ENCODE measurements around the gene RNF112. TPM values are rescaled to one million over a fixed set of nuclear protein-coding genes. Genes with fewer than 3 reads are reported as not detected.

The RNF112 gene
- total RNA-seq, 4 donors from 2014 or later, result 0.83 to 3.5 (median 2.2) TPM

GRCh38 chr17:19369846-19370492 is 41.1 kb upstream of the RNF112 start:
- 83 to 85% methylated on average over 12 of the region's 12 CpGs for WGBS, 2 donors
- H3K27ac ChIP-seq, result peak overlapping the region in 1 of 3 donors; percentile 48
- H3K36me3 ChIP-seq, result no peaks in the 10 kb centered on the region
- H3K9me3 ChIP-seq, result no peaks in the 10 kb centered on the region
- intact Hi-C loops (cut with DNase I), result loop anchor here (10.0 kb wide), 1 partner anchor 395 kb away; no protein-coding TSS in a partner anchor
- peaks cover 0 to 3% of the 10 kb centered on the region in 2 donors for H3K4me1 ChIP-seq
- H3K27me3 ChIP-seq, result no peaks in the 10 kb centered on the region
- peak in 1 of 2 donors; percentile 30 for DNase-seq
- no peak overlapping the region for H3K4me3 ChIP-seq (replicated peaks in 1 of 3)
- TF ChIP-seq CTCF (IDR thresholded peaks at IDR 0.05) (no peak), POLR2A (IDR thresholded peaks at IDR 0.05) (no peak)

GRCh38 chr17:19370493-19370960 is 40.5 kb upstream of the RNF112 start:
- intact Hi-C loops (cut with DNase I), result no loop called here
- Histone ChIP-seq H3K9me3 (no peaks in the 10 kb centered on the region), H3K4me3 (replicated peaks in 1 of 3) (no peak overlapping the region), H3K4me1 (peaks cover 0 to 3% of the 10 kb centered on the region in 2 donors), H3K27ac (no peak overlapping the region), H3K27me3 (no peaks in the 10 kb centered on the region), H3K36me3 (no peaks in the 10 kb centered on the region)
- peak in 1 of 2 donors; percentile 34 for DNase-seq
- TF ChIP-seq POLR2A (IDR thresholded peaks at IDR 0.05), result no peak
- 68% methylated on average over 5 of the region's 7 CpGs; no CpG with 5 or more reads in 1 of the 2 donors for WGBS, 2 donors

- Histone ChIP-seq H3K27ac (no peak overlapping the region), H3K4me3 (replicated peaks in 1 of 3) (no peak overlapping the region), H3K9me3 (no peaks in the 10 kb centered on the region), H3K36me3 (no peaks in the 10 kb centered on the region), H3K4me1 (peaks cover 0 to 3% of the 10 kb centered on the region in 2 donors), H3K27me3 (no peaks in the 10 kb centered on the region)
- intact Hi-C loops (cut with DNase I), result no loop called here
- DNase-seq, result no peak
- TF ChIP-seq CTCF (IDR thresholded peaks at IDR 0.05) (no peak), POLR2A (IDR thresholded peaks at IDR 0.05) (no peak)
- WGBS, 2 donors, result 89 to 94% methylated on average over 6 to 7 of the region's 7 CpGs
These were observed 39.6 kb upstream of the RNF112 start for GRCh38 chr17:19371259-19372010.

GRCh38 chr17:19372011-19372370 is 39.0 kb upstream of the RNF112 start:
- no peak overlapping the region for H3K4me3 ChIP-seq (replicated peaks in 1 of 3)
- H3K27me3 ChIP-seq, result no peaks in the 10 kb centered on the region
- intact Hi-C loops (cut with DNase I), result no loop called here
- no peaks in the 10 kb centered on the region for H3K36me3 ChIP-seq
- H3K9me3 ChIP-seq, result no peaks in the 10 kb centered on the region
- H3K27ac ChIP-seq, result no peak overlapping the region
- peaks cover 0 to 3% of the 10 kb centered on the region in 2 donors for H3K4me1 ChIP-seq
- TF ChIP-seq CTCF (IDR thresholded peaks at IDR 0.05) (no peak), POLR2A (IDR thresholded peaks at IDR 0.05) (no peak)
- 83 to 89% methylated on average over 9 of the region's 9 CpGs for WGBS, 2 donors
- no peak for DNase-seq

- no peaks in the 10 kb centered on the region for H3K36me3 ChIP-seq
- H3K4me3 ChIP-seq (replicated peaks in 1 of 3), result no peak overlapping the region
- no peak for DNase-seq
- peaks cover 0 to 3% of the 10 kb centered on the region in 2 donors for H3K4me1 ChIP-seq
- TF ChIP-seq POLR2A (IDR thresholded peaks at IDR 0.05), result no peak
- TF ChIP-seq CTCF (IDR thresholded peaks at IDR 0.05), result no peak
- H3K27ac ChIP-seq, result no peak overlapping the region
- H3K9me3 ChIP-seq, result no peaks in the 10 kb centered on the region
- intact Hi-C loops (cut with DNase I), result no loop called here
- H3K27me3 ChIP-seq, result no peaks in the 10 kb centered on the region
- WGBS, 2 donors, result 88 to 89% methylated on average over 12 of the region's 12 CpGs
These were observed 38.6 kb upstream of the RNF112 start for GRCh38 chr17:19372439-19372838.
